Suppressor macrophage treated with lipopolysaccharide for 1 hour (primary cell): ENCODE measurements around the gene CBR3.

Experiments
- DNase-seq, 3 donors: peaks; one replicate each; pipeline ENCODE4 v3.0.0-alpha.2; 2020 to 2022

The CBR3 gene

GRCh38 chr21:36156815-36157670, 22.2 kb downstream of the CBR3 start, which contains the start of gene DOP1B:
TSS of gene DOP1B (plus strand) at chr21:36156824. CDS start at chr21:36164734, 7,910 bp downstream.
- peak in 2 of 3 donors; percentile 22 to 32 for DNase-seq

GRCh38 chr21:36159356-36159921, 24.6 kb downstream of the CBR3 start:
- peak; percentile 79 to 92 (median 89) for DNase-seq

GRCh38 chr21:36160850-36161178, 25.9 kb downstream of the CBR3 start:
- DNase-seq = no peak

GRCh38 chr21:36162631-36163030, 27.8 kb downstream of the CBR3 start:
- no peak for DNase-seq

GRCh38 chr21:36163750-36164741, 29.2 kb downstream of the CBR3 start:
- peak in 1 of 3 donors; percentile 20 for DNase-seq

GRCh38 chr21:36165356-36165755, 30.5 kb downstream of the CBR3 start:
- no peak for DNase-seq

- DNase-seq = no peak
Measured at GRCh38 chr21:36166705-36167104, 31.8 kb downstream of the CBR3 start.

GRCh38 chr21:36167541-36167940, 32.7 kb downstream of the CBR3 start:
- peak; percentile 65 to 71 (median 69) for DNase-seq

- peak; percentile 41 to 81 (median 53) for DNase-seq
Measured at GRCh38 chr21:36169470-36170128, 34.7 kb downstream of the CBR3 start.

GRCh38 chr21:36170823-36171222, 35.9 kb downstream of the CBR3 start:
- no peak for DNase-seq

GRCh38 chr21:36171336-36171735, 36.5 kb downstream of the CBR3 start:
- peak; percentile 66 to 73 (median 70) for DNase-seq

GRCh38 chr21:36171741-36172331, 37.0 kb downstream of the CBR3 start:
- DNase-seq = peak; percentile 54 to 69 (median 63)

- no peak for DNase-seq
Measured at GRCh38 chr21:36174780-36175179, 39.9 kb downstream of the CBR3 start.

- no peak for DNase-seq
Measured at GRCh38 chr21:36175771-36176565, 41.1 kb downstream of the CBR3 start.

GRCh38 chr21:36178349-36178748, 43.5 kb downstream of the CBR3 start:
- DNase-seq = peak; percentile 46 to 52 (median 48)

GRCh38 chr21:36179145-36179544, 44.3 kb downstream of the CBR3 start:
- DNase-seq = no peak

- DNase-seq = no peak
Measured at GRCh38 chr21:36180963-36181362, 46.1 kb downstream of the CBR3 start.

- no peak for DNase-seq
Measured at GRCh38 chr21:36183144-36183795, 48.4 kb downstream of the CBR3 start.

GRCh38 chr21:36184545-36184944, 49.7 kb downstream of the CBR3 start:
- DNase-seq = no peak

GRCh38 chr21:36185523-36185922, 50.6 kb downstream of the CBR3 start:
- DNase-seq = peak in 2 of 3 donors; percentile 35 to 41

GRCh38 chr21:36186081-36186480, 51.2 kb downstream of the CBR3 start:
- peak in 2 of 3 donors; percentile 54 to 67 for DNase-seq
